Neutrophil (primary cell): ENCODE results near the gene AIDA.

Experiments
- H3K27ac ChIP-seq: fragments of 200-600 bp; sonication (generic); 2 replicates; pipeline ENCODE4 v1.5.1; 2016; ENCODE audit warnings: mild to moderate bottlenecking, moderate library complexity
- H3K27me3 ChIP-seq: fragments of 200-600 bp; sonication (generic); 2 replicates; pipeline ENCODE4 v1.6.0; 2016; ENCODE audit warnings: mild to moderate bottlenecking
- H3K36me3 ChIP-seq: fragments of 200-600 bp; sonication (generic); 2 replicates; pipeline ENCODE4 v1.5.1; 2017
- H3K4me1 ChIP-seq, 2 experiments: fragments of 200-600 bp in 1 of 2; sonication (generic) in 1 of 2; 1 replicate in 1 of 2; 2 replicates in 1 of 2; pipeline versions ENCODE4 v1.5.1 to v1.6.1; 2013 to 2016; ENCODE audit warnings: low read depth in 1 of 2, low read length in 1 of 2, mild to moderate bottlenecking in 1 of 2, moderate library complexity in 1 of 2; ENCODE audit not compliant: control insufficient read depth in 1 of 2, insufficient read depth in 1 of 2
- H3K4me3 ChIP-seq, 2 experiments: fragments of 200-600 bp in 1 of 2; sonication (generic) in 1 of 2; 1 replicate in 1 of 2; 2 replicates in 1 of 2; pipeline ENCODE4 v1.5.1; 2013 to 2016; ENCODE audit warnings: low read depth in 1 of 2, low read length in 1 of 2, mild to moderate bottlenecking in 1 of 2, moderate library complexity in 1 of 2
- H3K9me3 ChIP-seq: fragments of 200-600 bp; sonication (generic); 2 replicates; pipeline ENCODE4 v1.5.1; 2016
- CTCF ChIP-seq: fragments of 200-600 bp; sonication (generic); IDR thresholded peaks from 2 replicates; pipeline ENCODE4 v1.5.1; 2016; ENCODE audit warnings: antibody characterized with exemption

AIDA gene

GRCh38 chr1:222712253-222713090, at the start of gene AIDA, which contains the start of gene BROX:
Gene AIDA, minus strand, starts transcription at chr1:222712491. Its CDS starts 174 bp downstream, at chr1:222712317.
Gene BROX, plus strand, starts transcription at chr1:222712564. Its CDS starts 3,136 bp downstream, at chr1:222715700.
- peak within 1 kb of the TSS; percentile 69 to 97 for H3K4me3 ChIP-seq
- no peaks in the 10 kb centered on the region for H3K27me3 ChIP-seq
- H3K9me3 ChIP-seq: no peaks in the 10 kb centered on the region
- peak; percentile 37 for TF ChIP-seq CTCF
- H3K36me3 ChIP-seq: peaks cover 29% of the 10 kb centered on the region
- H3K4me1 ChIP-seq: peaks cover 31 to 37% of the 10 kb centered on the region in 2 experiments
- H3K27ac ChIP-seq: peak within 1 kb of the TSS; percentile 98

- H3K9me3 ChIP-seq: no peaks in the 10 kb centered on the region
- H3K36me3 ChIP-seq: no peaks in the 10 kb centered on the region
- H3K27me3 ChIP-seq: no peaks in the 10 kb centered on the region
- no peak overlapping the region for H3K4me3 ChIP-seq
- no peak overlapping the region for H3K27ac ChIP-seq
- H3K4me1 ChIP-seq: peaks cover 6 to 7% of the 10 kb centered on the region in 2 experiments
- no peak for TF ChIP-seq CTCF
Observed at GRCh38 chr1:222761083-222761482, 48.8 kb upstream of the AIDA start.

- Histone ChIP-seq H3K36me3 (no peaks in the 10 kb centered on the region), H3K4me1 (peaks cover 6 to 7% of the 10 kb centered on the region in 2 experiments), H3K9me3 (no peaks in the 10 kb centered on the region), H3K4me3 (no peak overlapping the region), H3K27ac (no peak overlapping the region), H3K27me3 (no peaks in the 10 kb centered on the region)
- no peak for TF ChIP-seq CTCF
Observed at GRCh38 chr1:222759451-222760035, 47.3 kb upstream of the AIDA start.

- Histone ChIP-seq H3K4me1 (peaks cover 6 to 7% of the 10 kb centered on the region in 2 experiments), H3K27me3 (no peaks in the 10 kb centered on the region), H3K9me3 (no peaks in the 10 kb centered on the region), H3K27ac (no peak overlapping the region), H3K36me3 (no peaks in the 10 kb centered on the region), H3K4me3 (no peak overlapping the region)
- TF ChIP-seq CTCF: no peak
Observed at GRCh38 chr1:222757646-222758268, 45.5 kb upstream of the AIDA start.

GRCh38 chr1:222754366-222755139, 42.3 kb upstream of the AIDA start:
- H3K36me3 ChIP-seq: no peaks in the 10 kb centered on the region
- no peaks in the 10 kb centered on the region for H3K9me3 ChIP-seq
- H3K27ac ChIP-seq: no peak overlapping the region
- no peaks in the 10 kb centered on the region for H3K27me3 ChIP-seq
- TF ChIP-seq CTCF: no peak
- H3K4me3 ChIP-seq: no peak overlapping the region
- peaks cover 3 to 4% of the 10 kb centered on the region in 2 experiments for H3K4me1 ChIP-seq
